Neural cell (in vitro differentiated cells): ENCODE results near the gene SP2. TPM values are rescaled to one million over a fixed set of nuclear protein-coding genes. Genes with fewer than 3 reads are reported as not detected.

Source experiments
- H2AFZ ChIP-seq: fragments of 200-600, 300-800 bp; sonication (generic), shearing (Covaris generic); 2 replicates; pipeline ENCODE4 v1.6.0; 2014; ENCODE audit warnings: low read depth, mild to moderate bottlenecking, antibody characterized with exemption, low read length, moderate library complexity
- H3F3A ChIP-seq: fragments of 200-600 bp; shearing (Covaris generic); 2 replicates; pipeline ENCODE4 v1.6.1; 2016; ENCODE audit warnings: mild to moderate bottlenecking, moderate library complexity, mixed read lengths, antibody characterized with exemption, low read length; ENCODE audit not compliant: insufficient read depth, poor library complexity, severe bottlenecking
- H3K27ac ChIP-seq: fragments of 200-600, 300-800 bp; sonication (generic), shearing (Covaris generic); 2 replicates; pipeline ENCODE4 v1.5.1; 2014; ENCODE audit warnings: mild to moderate bottlenecking, low read length, moderate library complexity
- H3K27me3 ChIP-seq: fragments of 300-800, 200-600 bp; sonication (generic), shearing (Covaris generic); 2 replicates; pipeline ENCODE4 v1.6.0; 2014; ENCODE audit warnings: mild to moderate bottlenecking, low read depth, low read length, moderate library complexity; ENCODE audit not compliant: insufficient read depth
- H3K36me3 ChIP-seq: fragments of 300-800, 200-600 bp; sonication (generic), shearing (Covaris generic); 2 replicates; pipeline ENCODE4 v1.5.1; 2014; ENCODE audit warnings: mild to moderate bottlenecking, antibody characterized with exemption, low read length, moderate library complexity; ENCODE audit not compliant: insufficient read depth
- H3K4me2 ChIP-seq: fragments of 300-800, 200-600 bp; sonication (generic), shearing (Covaris generic); 2 replicates; pipeline ENCODE4 v1.6.0; 2014; ENCODE audit warnings: mild to moderate bottlenecking, low read length
- H3K4me3 ChIP-seq: fragments of 300-800, 200-600 bp; sonication (generic), shearing (Covaris generic); 2 replicates; pipeline ENCODE4 v1.5.1; 2014; ENCODE audit warnings: mild to moderate bottlenecking, low read length, moderate library complexity
- H3K79me2 ChIP-seq: fragments of 200-600 bp; shearing (Covaris generic); replicated peaks from 2 replicates; pipeline ENCODE4 v1.6.0; 2014; ENCODE audit warnings: mild to moderate bottlenecking, low read length, moderate library complexity; ENCODE audit not compliant: insufficient read depth
- H3K9ac ChIP-seq: fragments of 300-800, 200-600 bp; sonication (generic), shearing (Covaris generic); 2 replicates; pipeline ENCODE4 v1.6.1; 2016; ENCODE audit warnings: mild to moderate bottlenecking, low read length, mixed read lengths
- H3K9me2 ChIP-seq: fragments of 200-600 bp; shearing (Covaris generic); 2 replicates; pipeline ENCODE4 v1.6.1; 2016; ENCODE audit warnings: mild to moderate bottlenecking, low read length, mixed read lengths; ENCODE audit not compliant: insufficient read depth
- H3K9me3 ChIP-seq: fragments of 200-600, 300-800 bp; sonication (generic), shearing (Covaris generic); 2 replicates; pipeline ENCODE4 v1.6.1; 2016; ENCODE audit warnings: mild to moderate bottlenecking, mixed run types, low read length, moderate library complexity, mixed read lengths
- H4K20me1 ChIP-seq: fragments of 200-600 bp; shearing (Covaris generic); 2 replicates; pipeline ENCODE4 v1.6.1; 2016; ENCODE audit warnings: mild to moderate bottlenecking, mixed run types; ENCODE audit not compliant: insufficient read depth
- EP300 ChIP-seq: fragments of 450-650 bp; conservative IDR thresholded peaks from 2 replicates; pipeline ENCODE4 v1.6.1; 2014; ENCODE audit warnings: antibody characterized with exemption, mild to moderate bottlenecking, moderate library complexity; ENCODE audit not compliant: poor library complexity, severe bottlenecking
- EZH2 ChIP-seq: fragments of 200-600, 300-800 bp; shearing (Covaris generic), sonication (generic); IDR thresholded peaks from 2 replicates; pipeline ENCODE4 v1.6.1; 2014; ENCODE audit warnings: antibody characterized with exemption, low read length, borderline replicate concordance, mild to moderate bottlenecking; ENCODE audit not compliant: insufficient read depth, poor library complexity, severe bottlenecking
- MXI1 ChIP-seq: fragments of 450-650 bp; conservative IDR thresholded peaks from 2 replicates; pipeline ENCODE4 v1.6.1; 2014; ENCODE audit warnings: antibody characterized with exemption, mild to moderate bottlenecking; ENCODE audit not compliant: poor library complexity, severe bottlenecking
- POLR2AphosphoS5 ChIP-seq: IDR thresholded peaks from 2 replicates; pipeline ENCODE4 v1.6.1; 2012
- RAD21 ChIP-seq: fragments of 450-650 bp; conservative IDR thresholded peaks from 2 replicates; pipeline ENCODE4 v1.6.1; 2014; ENCODE audit warnings: antibody characterized with exemption, mild to moderate bottlenecking, moderate library complexity
- SMC3 ChIP-seq: fragments of 450-650 bp; conservative IDR thresholded peaks from 2 replicates; pipeline ENCODE4 v1.6.1; 2014; ENCODE audit warnings: antibody characterized with exemption, mild to moderate bottlenecking, moderate library complexity; ENCODE audit not compliant: poor library complexity
- TAF1 ChIP-seq: IDR thresholded peaks from 2 replicates; pipeline ENCODE4 v1.6.1; 2012; ENCODE audit warnings: low read depth
- polyA plus RNA-seq: library from polyadenylated mRNA; depleted of rRNA; stranded (reverse); fragments of >200 nt; gene quantifications from 2 replicates; pipeline ENCODE4 v1.2.3, GENCODE V29; 2014
- TF ChIP-seq, protein P1 (sequence below): fragments of 450-650 bp; IDR thresholded peaks from 2 replicates; pipeline ENCODE4 v1.5.1; 2014; ENCODE audit warnings: antibody characterized with exemption, mild to moderate bottlenecking, moderate library complexity; ENCODE audit not compliant: poor library complexity, severe bottlenecking
- TF ChIP-seq, protein P2 (sequence below): IDR thresholded peaks from 2 replicates; pipeline ENCODE4 v1.6.1; 2012; ENCODE audit warnings: borderline replicate concordance

The SP2 gene
- polyA plus RNA-seq, 1 donor from 2014 or later: 0.25 TPM

DNA sequence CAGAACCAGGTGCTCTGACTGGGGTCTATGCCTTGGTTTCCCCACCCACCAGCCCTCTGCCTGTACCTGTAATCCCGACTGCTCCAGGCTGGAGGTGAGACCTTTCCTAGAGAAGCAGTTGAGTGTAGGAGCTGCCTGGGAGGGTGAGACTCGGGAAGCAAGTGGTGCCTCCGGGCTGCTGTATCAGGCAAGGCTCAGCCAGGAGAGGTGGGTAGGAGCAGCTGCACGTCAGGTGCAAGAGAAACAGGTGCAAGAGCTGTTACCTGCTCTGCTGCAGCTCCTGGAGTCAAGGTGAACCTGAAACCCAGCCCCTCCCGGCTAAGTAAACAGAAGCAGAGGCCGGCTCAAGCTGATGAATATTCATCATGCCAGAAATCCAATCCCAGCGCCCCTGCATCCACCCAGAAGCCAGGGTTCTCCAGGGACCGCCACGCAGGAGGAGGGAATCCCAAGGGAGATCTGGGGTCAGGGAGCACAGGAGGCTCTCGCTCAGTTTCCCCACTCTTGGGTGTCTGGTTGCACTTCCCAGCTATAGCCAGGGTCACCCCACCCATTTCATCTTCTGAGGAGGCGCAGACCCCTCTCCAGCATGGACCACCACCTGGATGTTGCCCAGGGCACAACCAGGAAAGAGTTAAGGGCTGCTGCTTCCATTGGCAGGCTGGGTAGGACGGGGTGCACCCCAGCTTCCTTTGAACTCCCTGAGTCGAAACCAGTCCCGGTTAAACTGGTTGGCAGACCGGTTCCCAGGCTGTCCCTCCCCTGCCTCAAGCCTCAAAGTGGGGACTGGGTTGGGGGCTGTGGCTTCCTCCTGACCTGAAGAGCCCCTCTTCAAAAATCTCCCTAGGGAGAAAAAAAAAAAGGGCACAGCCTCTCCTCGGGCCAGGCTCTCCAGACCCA lies 61.8 kb downstream of the SP2 start, which contains the start of gene PRR15L:
Gene PRR15L (minus strand): TSS at position 293 of the 900 bp plus-strand sequence. CDS start 4,649 bp downstream, outside the sequence.
- Histone ChIP-seq H3K27ac (no peak within 1 kb of the TSS), H3K27me3 (no peaks in the 10 kb centered on the region)

DNA sequence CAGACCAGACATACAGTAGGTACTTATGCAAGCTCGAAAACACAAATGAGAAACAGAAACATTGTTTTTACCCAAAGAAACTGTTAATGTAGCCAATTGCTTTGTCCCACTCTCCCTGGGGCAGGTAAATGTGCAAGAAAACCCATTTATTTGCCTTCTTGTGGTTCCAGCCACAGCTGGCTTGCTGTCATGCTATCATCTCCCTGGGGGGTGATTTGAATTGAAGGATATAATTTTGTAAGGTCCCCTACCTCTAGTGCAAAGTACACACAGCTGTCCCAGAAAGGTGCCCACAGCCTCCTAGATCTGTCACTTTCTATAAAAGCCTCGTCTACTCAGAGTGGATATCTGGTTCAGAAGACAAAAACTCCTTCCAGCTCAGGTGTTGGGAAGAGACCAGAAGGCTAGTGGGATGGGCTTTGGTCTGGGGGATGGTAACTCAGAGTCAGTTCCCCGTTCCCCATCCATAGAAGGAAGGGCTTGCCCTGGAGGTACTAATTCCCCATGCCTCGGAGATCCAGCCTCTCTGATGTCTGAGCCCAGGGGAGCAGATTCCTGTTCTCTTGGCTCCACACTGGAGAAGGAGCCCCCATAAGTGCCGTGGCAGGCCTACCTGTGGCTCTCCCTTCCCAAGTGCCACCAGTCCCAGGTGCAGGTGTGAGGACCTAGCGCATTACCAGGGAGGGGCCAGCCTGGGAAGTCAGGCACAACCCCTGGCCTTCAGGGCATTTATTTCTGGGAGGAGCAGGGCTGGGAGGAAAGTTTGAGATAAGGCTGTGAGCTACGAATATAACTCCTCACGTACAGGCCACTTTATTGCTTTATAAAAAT lies 64.0 kb downstream of the SP2 start:
- Histone ChIP-seq H3K9me2 (no peaks in the 10 kb centered on the region), H4K20me1 (no peaks in the 10 kb centered on the region), H3K4me3 (no peak overlapping the region), H3K9ac (no peak overlapping the region), H3K9me3 (no peaks in the 10 kb centered on the region), H3K79me2 (no peaks in the 10 kb centered on the region), H3K27ac (no peak overlapping the region), H3K27me3 (no peaks in the 10 kb centered on the region), H3K36me3 (no peaks in the 10 kb centered on the region), H3F3A (no peaks in the 10 kb centered on the region), H3K4me2 (no peak overlapping the region), H2AFZ (no peak overlapping the region)
- no peak for TF ChIP-seq TAF1
- TF ChIP-seq RAD21: no peak
- TF ChIP-seq EP300: no peak
- TF ChIP-seq, protein P1, sequence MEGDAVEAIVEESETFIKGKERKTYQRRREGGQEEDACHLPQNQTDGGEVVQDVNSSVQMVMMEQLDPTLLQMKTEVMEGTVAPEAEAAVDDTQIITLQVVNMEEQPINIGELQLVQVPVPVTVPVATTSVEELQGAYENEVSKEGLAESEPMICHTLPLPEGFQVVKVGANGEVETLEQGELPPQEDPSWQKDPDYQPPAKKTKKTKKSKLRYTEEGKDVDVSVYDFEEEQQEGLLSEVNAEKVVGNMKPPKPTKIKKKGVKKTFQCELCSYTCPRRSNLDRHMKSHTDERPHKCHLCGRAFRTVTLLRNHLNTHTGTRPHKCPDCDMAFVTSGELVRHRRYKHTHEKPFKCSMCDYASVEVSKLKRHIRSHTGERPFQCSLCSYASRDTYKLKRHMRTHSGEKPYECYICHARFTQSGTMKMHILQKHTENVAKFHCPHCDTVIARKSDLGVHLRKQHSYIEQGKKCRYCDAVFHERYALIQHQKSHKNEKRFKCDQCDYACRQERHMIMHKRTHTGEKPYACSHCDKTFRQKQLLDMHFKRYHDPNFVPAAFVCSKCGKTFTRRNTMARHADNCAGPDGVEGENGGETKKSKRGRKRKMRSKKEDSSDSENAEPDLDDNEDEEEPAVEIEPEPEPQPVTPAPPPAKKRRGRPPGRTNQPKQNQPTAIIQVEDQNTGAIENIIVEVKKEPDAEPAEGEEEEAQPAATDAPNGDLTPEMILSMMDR: no peak
- TF ChIP-seq, protein P2, sequence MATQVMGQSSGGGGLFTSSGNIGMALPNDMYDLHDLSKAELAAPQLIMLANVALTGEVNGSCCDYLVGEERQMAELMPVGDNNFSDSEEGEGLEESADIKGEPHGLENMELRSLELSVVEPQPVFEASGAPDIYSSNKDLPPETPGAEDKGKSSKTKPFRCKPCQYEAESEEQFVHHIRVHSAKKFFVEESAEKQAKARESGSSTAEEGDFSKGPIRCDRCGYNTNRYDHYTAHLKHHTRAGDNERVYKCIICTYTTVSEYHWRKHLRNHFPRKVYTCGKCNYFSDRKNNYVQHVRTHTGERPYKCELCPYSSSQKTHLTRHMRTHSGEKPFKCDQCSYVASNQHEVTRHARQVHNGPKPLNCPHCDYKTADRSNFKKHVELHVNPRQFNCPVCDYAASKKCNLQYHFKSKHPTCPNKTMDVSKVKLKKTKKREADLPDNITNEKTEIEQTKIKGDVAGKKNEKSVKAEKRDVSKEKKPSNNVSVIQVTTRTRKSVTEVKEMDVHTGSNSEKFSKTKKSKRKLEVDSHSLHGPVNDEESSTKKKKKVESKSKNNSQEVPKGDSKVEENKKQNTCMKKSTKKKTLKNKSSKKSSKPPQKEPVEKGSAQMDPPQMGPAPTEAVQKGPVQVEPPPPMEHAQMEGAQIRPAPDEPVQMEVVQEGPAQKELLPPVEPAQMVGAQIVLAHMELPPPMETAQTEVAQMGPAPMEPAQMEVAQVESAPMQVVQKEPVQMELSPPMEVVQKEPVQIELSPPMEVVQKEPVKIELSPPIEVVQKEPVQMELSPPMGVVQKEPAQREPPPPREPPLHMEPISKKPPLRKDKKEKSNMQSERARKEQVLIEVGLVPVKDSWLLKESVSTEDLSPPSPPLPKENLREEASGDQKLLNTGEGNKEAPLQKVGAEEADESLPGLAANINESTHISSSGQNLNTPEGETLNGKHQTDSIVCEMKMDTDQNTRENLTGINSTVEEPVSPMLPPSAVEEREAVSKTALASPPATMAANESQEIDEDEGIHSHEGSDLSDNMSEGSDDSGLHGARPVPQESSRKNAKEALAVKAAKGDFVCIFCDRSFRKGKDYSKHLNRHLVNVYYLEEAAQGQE: no peak
- TF ChIP-seq MXI1: no peak

More for the DNA sequence above, 61.8 kb downstream of the SP2 start, which contains the start of gene PRR15L:
- no peak within 1 kb of the TSS for H3K9ac ChIP-seq
- H3K9me2 ChIP-seq: no peaks in the 10 kb centered on the region
- H3K4me2 ChIP-seq: no peak within 1 kb of the TSS
- H3K4me3 ChIP-seq: no peak within 1 kb of the TSS
- TF ChIP-seq SMC3 (no peak), RAD21 (no peak), POLR2AphosphoS5 (no peak), EP300 (no peak), MXI1 (no peak), EZH2 (no peak), TAF1 (no peak)
- TF ChIP-seq, protein P1: no peak
- TF ChIP-seq, protein P2: no peak
- H4K20me1 ChIP-seq: no peaks in the 10 kb centered on the region
- no peaks in the 10 kb centered on the region for H3K36me3 ChIP-seq
- H3K79me2 ChIP-seq: no peaks in the 10 kb centered on the region
- no peaks in the 10 kb centered on the region for H3F3A ChIP-seq
- H3K9me3 ChIP-seq: no peaks in the 10 kb centered on the region
- H2AFZ ChIP-seq: no peak within 1 kb of the TSS
